H9 (cell line): Measurements from ENCODE around the gene PPP3CB. TPM values are rescaled to one million over a fixed set of nuclear protein-coding genes. Genes with fewer than 3 reads are reported as not detected.
"Not testable (repeated sequence)": the region's sequence is repeated elsewhere in the genome, so short reads cannot be mapped to it uniquely, and the experiment has no call there.

ENCODE experiments used
- DNase-seq: peaks from one replicate; pipeline ENCODE4 v3.0.0-alpha.2; 2017
- H2AFZ ChIP-seq: one replicate; pipeline ENCODE4 v1.6.1; 2013; ENCODE audit warnings: mild to moderate bottlenecking, low read length, control low read depth, moderate library complexity
- H2AK5ac ChIP-seq: 2 replicates; pipeline ENCODE4 v1.6.1; 2013; ENCODE audit warnings: low read length, control low read depth, mixed read lengths; ENCODE audit not compliant: insufficient read length
- H2BK120ac ChIP-seq: one replicate; pipeline ENCODE4 v1.6.1; 2013; ENCODE audit warnings: low read depth, mild to moderate bottlenecking, low read length, control low read depth, inconsistent platforms; ENCODE audit not compliant: poor library complexity, severe bottlenecking
- H2BK12ac ChIP-seq: 2 replicates; pipeline ENCODE4 v1.6.1; 2013; ENCODE audit warnings: low read length, control low read depth, mixed read lengths, low read depth; ENCODE audit not compliant: insufficient read length
- H2BK15ac ChIP-seq: 2 replicates; pipeline ENCODE4 v1.6.1; 2013; ENCODE audit warnings: low read depth, low read length, control low read depth
- H2BK20ac ChIP-seq: one replicate; pipeline ENCODE4 v1.6.1; 2013; ENCODE audit warnings: low read depth, mild to moderate bottlenecking, low read length, control low read depth, inconsistent platforms; ENCODE audit not compliant: poor library complexity, severe bottlenecking
- H2BK5ac ChIP-seq: 2 replicates; pipeline ENCODE4 v1.6.1; 2013; ENCODE audit warnings: low read length, control low read depth, mixed read lengths; ENCODE audit not compliant: insufficient read length
- H3K14ac ChIP-seq: 2 replicates; pipeline ENCODE4 v1.6.1; 2013; ENCODE audit warnings: low read length, control low read depth; ENCODE audit not compliant: insufficient read depth
- H3K18ac ChIP-seq: 2 replicates; pipeline ENCODE4 v1.6.1; 2013; ENCODE audit warnings: low read depth, mild to moderate bottlenecking, mixed read lengths, low read length, control low read depth; ENCODE audit not compliant: insufficient read length
- H3K23ac ChIP-seq: 2 replicates; pipeline ENCODE4 v1.6.1; 2013; ENCODE audit warnings: low read length, control low read depth, mixed read lengths, low read depth; ENCODE audit not compliant: insufficient read length
- H3K23me2 ChIP-seq: 2 replicates; pipeline ENCODE4 v1.6.1; 2013; ENCODE audit warnings: low read depth, mild to moderate bottlenecking, mixed read lengths, low read length, control low read depth; ENCODE audit not compliant: insufficient read length, poor library complexity, severe bottlenecking
- H3K27ac ChIP-seq: 2 replicates; pipeline ENCODE4 v1.5.1; 2013; ENCODE audit warnings: low read length, control low read depth, mixed read lengths, low read depth; ENCODE audit not compliant: insufficient read length
- H3K27me3 ChIP-seq: 2 replicates; pipeline ENCODE4 v1.6.1; 2013; ENCODE audit warnings: low read length, control low read depth, inconsistent platforms; ENCODE audit not compliant: insufficient read depth
- H3K4ac ChIP-seq: 2 replicates; pipeline ENCODE4 v1.6.1; 2013; ENCODE audit warnings: low read depth, mild to moderate bottlenecking, control low read depth, inconsistent platforms, low read length, moderate library complexity
- H3K4me1 ChIP-seq: 2 replicates; pipeline ENCODE4 v1.6.1; 2013; ENCODE audit warnings: low read length, control low read depth, inconsistent platforms; ENCODE audit not compliant: insufficient read depth
- H3K4me2 ChIP-seq: 2 replicates; pipeline ENCODE4 v1.6.1; 2013; ENCODE audit warnings: low read length, control low read depth, mixed read lengths; ENCODE audit not compliant: insufficient read length, insufficient read depth
- H3K56ac ChIP-seq: 2 replicates; pipeline ENCODE4 v1.6.1; 2013; ENCODE audit warnings: low read depth, mild to moderate bottlenecking, mixed read lengths, low read length, control low read depth; ENCODE audit not compliant: insufficient read length
- H3K79me1 ChIP-seq: 2 replicates; pipeline ENCODE4 v1.6.1; 2013; ENCODE audit warnings: low read depth, mild to moderate bottlenecking, moderate library complexity, low read length, control low read depth, inconsistent platforms; ENCODE audit not compliant: insufficient read depth, poor library complexity, severe bottlenecking
- H3K79me2 ChIP-seq: 2 replicates; pipeline ENCODE4 v1.6.1; 2013; ENCODE audit warnings: low read length, control low read depth, inconsistent platforms; ENCODE audit not compliant: insufficient read depth
- H3K9ac ChIP-seq: 2 replicates; pipeline ENCODE4 v1.6.1; 2013; ENCODE audit warnings: low read length, control low read depth, mixed read lengths; ENCODE audit not compliant: insufficient read length; ENCODE audit errors: extremely low read depth
- H3K9me3 ChIP-seq: one replicate; pipeline ENCODE4 v1.6.1; 2013; ENCODE audit warnings: low read depth, low read length, inconsistent platforms; ENCODE audit not compliant: control insufficient read depth
- H3T11ph ChIP-seq: one replicate; pipeline ENCODE4 v1.6.1; 2013; ENCODE audit warnings: mild to moderate bottlenecking, low read length, control low read depth, inconsistent platforms
- H4K20me1 ChIP-seq: one replicate; pipeline ENCODE4 v1.6.1; 2013; ENCODE audit not compliant: control insufficient read depth, insufficient read length, insufficient read depth
- H4K5ac ChIP-seq: 2 replicates; pipeline ENCODE4 v1.6.1; 2013; ENCODE audit warnings: low read depth, mild to moderate bottlenecking, mixed read lengths, low read length, control low read depth; ENCODE audit not compliant: insufficient read length
- H4K8ac ChIP-seq: replicated peaks from 2 replicates; pipeline ENCODE4 v1.6.1; 2013; ENCODE audit warnings: low read length, control low read depth, mixed read lengths, low read depth; ENCODE audit not compliant: insufficient read length
- H4K91ac ChIP-seq: 2 replicates; pipeline ENCODE4 v1.6.1; 2013; ENCODE audit warnings: low read depth, mild to moderate bottlenecking, moderate library complexity, mixed read lengths, low read length, control low read depth; ENCODE audit not compliant: insufficient read length
- H3K27ac Mint-ChIP-seq, 3 experiments: 2 replicates in 2 of 3; 3 replicates in 1 of 3; pipeline ENCODE4 v1.8.0; 2020 to 2021; ENCODE audit warnings: mixed read lengths in 3 of 3, mild to moderate bottlenecking in 1 of 3, moderate library complexity in 1 of 3
- H3K27me3 Mint-ChIP-seq: 2 replicates; pipeline ENCODE4 v1.8.0; 2021; ENCODE audit warnings: low read depth, mild to moderate bottlenecking, moderate library complexity, mixed read lengths
- H3K36me3 Mint-ChIP-seq, 3 experiments: 2 replicates in 2 of 3; 3 replicates in 1 of 3; pipeline ENCODE4 v1.8.0; 2020 to 2021; ENCODE audit warnings: low read depth in 3 of 3, mixed read lengths in 3 of 3; ENCODE audit not compliant: insufficient read depth in 1 of 3
- H3K4me1 Mint-ChIP-seq, 2 experiments: 2 replicates each; pipeline ENCODE4 v1.8.0; 2020; ENCODE audit warnings: mixed read lengths in 2 of 2
- H3K4me3 Mint-ChIP-seq, 2 experiments: 2 replicates in 1 of 2; 3 replicates in 1 of 2; pipeline ENCODE4 v1.8.0; 2020 to 2021; ENCODE audit warnings: mild to moderate bottlenecking in 2 of 2, mixed read lengths in 2 of 2, moderate library complexity in 1 of 2
- H3K9me3 Mint-ChIP-seq, 2 experiments: 2 replicates in 1 of 2; 3 replicates in 1 of 2; pipeline ENCODE4 v1.8.0; 2020; ENCODE audit warnings: mild to moderate bottlenecking in 2 of 2, mixed read lengths in 2 of 2, moderate library complexity in 1 of 2
- CTCF ChIP-seq: fragments of 200-600 bp; sonication (generic); conservative IDR thresholded peaks from 3 replicates; pipeline ENCODE4 v1.8.0; 2021; ENCODE audit warnings: antibody characterized with exemption, mild to moderate bottlenecking
- WGBS: extraction: QIAGEN DNeasy Blood & Tissue Kit; methylation state at CpG from one replicate; pipeline ENCODE4 v1.1.7; 2013; ENCODE audit warnings: missing lambda C conversion rate, low lambda C conversion rate, mixed read lengths; ENCODE audit not compliant: insufficient read length; ENCODE audit errors: extremely low coverage; 5-methylcytosine and 5-hydroxymethylcytosine counted together
- total RNA-seq: library from RNA; stranded (reverse); gene quantifications from 2 replicates; pipeline ENCODE4 v1.2.1, GENCODE V29; 2021

Gene PPP3CB
- total RNA-seq, 1 experiment from 2014 or later, result 37.3 TPM

GRCh38 chr10:73398024-73398423 is 97.8 kb downstream of the PPP3CB start:
- no peak overlapping the region for H2AFZ ChIP-seq
- no CpG with 5 or more reads among the region's 6 CpGs for WGBS
- H4K8ac ChIP-seq, result no peak overlapping the region
- H3K14ac ChIP-seq, result no peak overlapping the region; the same call in 1 of the 2 replicates
- H3T11ph ChIP-seq, result no peak overlapping the region
- H4K5ac ChIP-seq, result no peak overlapping the region
- H3K9ac ChIP-seq, result no peak overlapping the region
- no peak overlapping the region for H2BK5ac ChIP-seq
- no peaks in the 10 kb centered on the region for H3K23me2 ChIP-seq
- no peak overlapping the region for H2BK12ac ChIP-seq
- no peaks in the 10 kb centered on the region for H3K27me3 ChIP-seq
- peak; percentile 52 for DNase-seq
- H3K4me1 Mint-ChIP-seq, result no peaks in the 10 kb centered on the region
- no peak overlapping the region for H2BK120ac ChIP-seq
- no peaks in the 10 kb centered on the region for H3K79me2 ChIP-seq
- no peak overlapping the region for H3K4ac ChIP-seq
- H3K36me3 Mint-ChIP-seq, result peaks cover 17 to 45% (median 39%) of the 10 kb centered on the region in 3 experiments
- H3K18ac ChIP-seq, result no peak overlapping the region
- H3K4me3 Mint-ChIP-seq, result no peak overlapping the region
- no peak overlapping the region for H2BK15ac ChIP-seq
- H3K27ac ChIP-seq, result no peak overlapping the region
- no peak overlapping the region for H3K56ac ChIP-seq
- H3K9me3 ChIP-seq, result no peaks in the 10 kb centered on the region
- H3K79me1 ChIP-seq, result peaks cover 3% of the 10 kb centered on the region
- H3K27ac Mint-ChIP-seq, result no peak overlapping the region
- H4K91ac ChIP-seq, result no peak overlapping the region
- TF ChIP-seq CTCF, result peak; percentile 65
- H2BK20ac ChIP-seq, result no peak overlapping the region
- peaks cover 0 to 3% of the 10 kb centered on the region in 2 experiments; a peak in 1 of 5 replicates for H3K9me3 Mint-ChIP-seq
- no peaks in the 10 kb centered on the region for H3K27me3 Mint-ChIP-seq
- H2AK5ac ChIP-seq, result no peak overlapping the region
- no peaks in the 10 kb centered on the region for H3K4me1 ChIP-seq
- no peaks in the 10 kb centered on the region for H4K20me1 ChIP-seq
- H3K23ac ChIP-seq, result no peak overlapping the region
- H3K4me2 ChIP-seq, result no peak overlapping the region

DNA sequence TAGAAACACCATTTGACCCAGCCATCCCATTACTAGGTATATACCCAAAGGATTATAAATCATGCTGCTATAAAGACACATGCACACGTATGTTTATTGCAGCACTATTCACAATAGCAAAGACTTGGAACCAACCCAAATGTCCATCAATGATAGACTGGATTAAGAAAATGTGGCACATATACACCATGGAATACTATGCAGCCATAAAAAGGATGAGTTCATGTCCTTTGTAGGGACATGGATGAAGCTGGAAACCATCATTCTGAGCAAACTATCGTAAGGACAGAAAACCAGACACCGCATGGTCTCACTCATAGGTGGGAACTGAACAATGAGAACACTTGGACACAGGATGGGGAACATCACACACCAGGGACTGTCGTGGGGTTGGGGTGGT is 101.5 kb downstream of the PPP3CB start:
- H2BK120ac ChIP-seq, H4K91ac ChIP-seq, H3K79me1 ChIP-seq, H3K27ac ChIP-seq, H3K23ac ChIP-seq, H2AK5ac ChIP-seq, H3K9ac ChIP-seq, DNase-seq, H3K4me1 ChIP-seq, H4K5ac ChIP-seq, H3K14ac ChIP-seq, H4K20me1 ChIP-seq, H2BK20ac ChIP-seq, H3K79me2 ChIP-seq, H3K27me3 ChIP-seq, H2BK12ac ChIP-seq, H3K23me2 ChIP-seq, H3K27ac Mint-ChIP-seq, H2AFZ ChIP-seq, H3K56ac ChIP-seq, H3K9me3 ChIP-seq, H3K4ac ChIP-seq, H3T11ph ChIP-seq, H3K4me3 Mint-ChIP-seq, H3K4me1 Mint-ChIP-seq, H2BK15ac ChIP-seq, H4K8ac ChIP-seq, H2BK5ac ChIP-seq, H3K9me3 Mint-ChIP-seq, H3K27me3 Mint-ChIP-seq, H3K18ac ChIP-seq, H3K4me2 ChIP-seq: not testable (repeated sequence)
- WGBS, result no CpG with 5 or more reads among the region's 4 CpGs
- peaks cover 17 to 58% (median 51%) of the 10 kb centered on the region in 3 experiments for H3K36me3 Mint-ChIP-seq
